Measurements from ENCODE around the gene SCYGR3. TPM values are rescaled to one million over a fixed set of nuclear protein-coding genes. Genes with fewer than 3 reads are reported as not detected.

SCYGR3 gene
- total and polyA plus RNA-seq, 2 of the 13 experiments (the other 11 are each of a cell fraction or from before 2014, with no cell fraction given) = not detected

GRCh38 chr2:227597998-227598397, 16.6 kb downstream of the SCYGR3 start:
- in situ Hi-C loops (cut with HindIII; ENCODE audit: extremely low pct_ligation_motif_present, low pct_unique_long_range_greater_than_20kb) (no loop called here), intact Hi-C loops (cut with micrococcal nuclease; ENCODE audit: unreplicated experiment) (no loop called here)
- no peak overlapping the region for H3K4me3 ChIP-seq (replicated peaks in 1 of 3; ENCODE audit: insufficient read depth in 1 of 3, low read depth in 2 of 3, low read length in 3 of 3)
- no TSS peak for BruUV-seq (replicated peaks)
- H3K4me2 ChIP-seq (ENCODE audit: low read depth, low read length) = peak overlapping the region; percentile 11; the same call in 1 of the 2 replicates
- H2AFZ ChIP-seq (ENCODE audit: low read length) = no peak overlapping the region
- WGBS (ENCODE audit: low lambda C conversion rate) = 8% methylated on average over 4 of the region's 4 CpGs
- no peak for TF ChIP-seq MZF1 (CRISPR knock-in tag; IDR thresholded peaks at IDR 0.05; ENCODE audit: borderline replicate concordance)
- no peak for TF ChIP-seq ZNF605 (CRISPR knock-in tag; IDR thresholded peaks at IDR 0.05)
- TF ChIP-seq FOSL2 (CRISPR knock-in tag; IDR thresholded peaks at IDR 0.05) = peak; percentile 72
- no peak overlapping the region for H3K27ac ChIP-seq (ENCODE audit: extremely low read length, insufficient read depth, low read length)
- H3K9me3 ChIP-seq (ENCODE audit: low read length) = no peaks in the 10 kb centered on the region
- H4K20me1 ChIP-seq (ENCODE audit: insufficient read depth, low read length) = no peaks in the 10 kb centered on the region
- ChIA-PET POLR2A (no interaction called here), CTCF (ENCODE audit: low intra/inter-chr PET ratio, low total read pairs) (no interaction called here)
- DNase-seq (ENCODE audit: low spot score) = peak; percentile 18
- ATAC-seq = no peak
- H3K9ac ChIP-seq (ENCODE audit: insufficient read depth, low read depth, low read length) = no peak overlapping the region
- H3K4me1 ChIP-seq (ENCODE audit: insufficient read depth, low read length) = peaks cover 7% of the 10 kb centered on the region; the same call in 1 of the 2 replicates
- H3K27me3 ChIP-seq (ENCODE audit: control insufficient read depth in 1 of 2, insufficient read depth in 2 of 2, low read length in 2 of 2) = peaks cover 0 to 5% of the 10 kb centered on the region in 2 experiments; a peak in 1 of 5 replicates
- no peaks in the 10 kb centered on the region for H3K36me3 ChIP-seq (replicated peaks in 1 of 2; ENCODE audit: control insufficient read depth in 1 of 2, insufficient read depth in 2 of 2, low read length in 2 of 2)
- no peak for FAIRE-seq
- no peaks in the 10 kb centered on the region for H3K79me2 ChIP-seq (ENCODE audit: insufficient read depth, low read length)

GRCh38 chr2:227597036-227597435, 17.6 kb downstream of the SCYGR3 start:
- Histone ChIP-seq H3K9ac (ENCODE audit: insufficient read depth, low read depth, low read length) (no peak overlapping the region), H3K27me3 (ENCODE audit: control insufficient read depth in 1 of 2, insufficient read depth in 2 of 2, low read length in 2 of 2) (peaks cover 0 to 5% of the 10 kb centered on the region in 2 experiments; a peak in 1 of 5 replicates), H3K9me3 (ENCODE audit: low read length) (no peaks in the 10 kb centered on the region), H4K20me1 (ENCODE audit: insufficient read depth, low read length) (no peaks in the 10 kb centered on the region), H3K4me1 (ENCODE audit: insufficient read depth, low read length) (peaks cover 7% of the 10 kb centered on the region; the same call in 1 of the 2 replicates), H3K36me3 (replicated peaks in 1 of 2; ENCODE audit: control insufficient read depth in 1 of 2, insufficient read depth in 2 of 2, low read length in 2 of 2) (no peaks in the 10 kb centered on the region), H2AFZ (ENCODE audit: low read length) (no peak overlapping the region), H3K79me2 (ENCODE audit: insufficient read depth, low read length) (no peaks in the 10 kb centered on the region), H3K4me3 (replicated peaks in 1 of 3; ENCODE audit: insufficient read depth in 1 of 3, low read depth in 2 of 3, low read length in 3 of 3) (no peak overlapping the region), H3K4me2 (ENCODE audit: low read depth, low read length) (no peak overlapping the region), H3K27ac (ENCODE audit: extremely low read length, insufficient read depth, low read length) (no peak overlapping the region)
- DNase-seq (ENCODE audit: low spot score) (no peak), ATAC-seq (no peak), FAIRE-seq (no peak)
- in situ Hi-C loops (cut with HindIII; ENCODE audit: extremely low pct_ligation_motif_present, low pct_unique_long_range_greater_than_20kb) (no loop called here), intact Hi-C loops (cut with micrococcal nuclease; ENCODE audit: unreplicated experiment) (no loop called here)
- no TSS peak for BruUV-seq (replicated peaks)
- CTCF ChIA-PET (ENCODE audit: low intra/inter-chr PET ratio, low total read pairs) = no interaction called here
- POLR2A ChIA-PET = no interaction called here
- TF ChIP-seq PHF20 (CRISPR knock-in tag; IDR thresholded peaks at IDR 0.05) = no peak
- no peak for TF ChIP-seq ZNF101 (CRISPR knock-in tag; IDR thresholded peaks at IDR 0.05; ENCODE audit: borderline replicate concordance, low read depth)
- no peak for TF ChIP-seq POLR2AphosphoS5 (IDR thresholded peaks at IDR 0.05; ENCODE audit: low read depth, low read length)
- no peak for TF ChIP-seq ATF5 (CRISPR knock-in tag; IDR thresholded peaks at IDR 0.05; ENCODE audit: low read depth)
- TF ChIP-seq RBM39 (IDR thresholded peaks at IDR 0.05; ENCODE audit: low read depth, low read length, poor library complexity, severe bottlenecking) = no peak
- TF ChIP-seq ZNF605 (CRISPR knock-in tag; IDR thresholded peaks at IDR 0.05) = no peak
- TF ChIP-seq HHEX (CRISPR knock-in tag; IDR thresholded peaks at IDR 0.05) = no peak
- TF ChIP-seq MTF1 (CRISPR knock-in tag; IDR thresholded peaks at IDR 0.05) = no peak
- no peak for TF ChIP-seq ZFP1 (CRISPR knock-in tag; IDR thresholded peaks at IDR 0.05)
- no peak for TF ChIP-seq ZBTB20 (CRISPR knock-in tag; IDR thresholded peaks at IDR 0.05; ENCODE audit: borderline replicate concordance, low read depth)
- TF ChIP-seq FUBP1 (CRISPR knock-in tag; IDR thresholded peaks at IDR 0.05; ENCODE audit: borderline replicate concordance) = no peak
- TF ChIP-seq ZNF235 (CRISPR knock-in tag; IDR thresholded peaks at IDR 0.05; ENCODE audit: borderline replicate concordance) = no peak
- TF ChIP-seq HOMEZ (CRISPR knock-in tag; IDR thresholded peaks at IDR 0.05; ENCODE audit: low read depth) = no peak
- no peak for TF ChIP-seq KLF15 (CRISPR knock-in tag; IDR thresholded peaks at IDR 0.05; ENCODE audit: borderline replicate concordance)
